NCI-H69 (cell line): ENCODE measurements around the gene CMTM1.

Experiments used
- DNase-seq: peaks from one replicate; lab custom pipeline; 2025; lab: John Stamatoyannopoulos, UW

The CMTM1 gene

DNA sequence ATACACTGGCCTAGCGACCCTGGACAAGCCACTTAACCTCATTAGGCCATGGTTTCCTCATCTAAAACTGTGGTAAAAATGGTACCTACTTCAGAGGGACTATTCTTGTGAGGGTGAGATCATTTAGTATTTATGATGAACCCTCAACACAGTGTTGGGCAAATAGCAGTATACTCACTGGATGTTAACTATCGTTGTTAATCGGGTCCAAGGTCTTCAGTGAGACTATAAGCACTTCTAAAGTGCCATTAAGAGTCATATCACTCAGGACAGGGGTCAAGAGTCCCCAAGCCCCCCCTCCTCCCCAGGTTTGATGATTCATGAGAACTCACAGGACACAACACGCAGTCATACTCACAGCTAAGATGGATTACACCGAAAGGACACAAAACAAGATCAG is 27.3 kb upstream of the CMTM1 start:
- DNase-seq: no peak

DNA sequence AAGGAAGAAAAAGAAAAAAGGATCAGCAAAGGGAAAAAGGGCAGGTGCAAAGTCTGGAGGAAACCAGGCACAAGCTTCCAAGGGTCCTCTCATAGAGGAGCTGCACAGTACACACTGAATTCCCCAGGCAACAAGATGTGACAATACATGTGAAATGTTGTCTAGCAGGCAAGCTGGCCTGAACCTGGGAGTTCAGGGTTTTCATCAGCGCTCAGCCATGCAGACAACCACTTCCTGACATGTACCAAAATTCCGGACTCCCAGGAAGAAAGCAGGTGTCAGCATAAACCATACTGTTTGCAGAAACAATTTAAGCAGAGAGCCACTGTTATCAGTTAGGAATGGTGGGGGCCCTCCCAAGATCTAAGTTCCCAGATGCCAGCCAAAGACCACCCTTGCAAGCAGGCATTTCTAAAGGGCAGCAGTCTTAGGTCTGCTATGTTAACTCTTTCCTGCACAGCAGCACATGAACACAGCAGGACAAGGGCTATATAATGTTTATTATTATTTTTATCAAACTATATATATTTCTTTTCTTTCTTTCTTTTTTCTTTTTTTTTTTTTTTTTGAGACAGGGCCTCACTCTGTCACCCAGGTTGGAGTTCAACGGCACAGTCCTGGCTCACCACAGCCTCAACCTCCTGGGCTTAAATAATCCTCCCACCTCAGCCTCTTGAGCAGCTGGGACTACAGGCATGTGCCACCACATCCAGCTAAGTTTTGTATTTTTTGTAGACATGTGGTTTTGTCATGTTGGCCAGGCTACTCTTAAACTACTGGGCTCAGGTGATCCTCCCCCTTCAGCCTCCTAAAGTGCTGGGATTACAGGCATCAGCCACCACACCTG is 26.4 kb upstream of the CMTM1 start:
- peak; percentile 40 for DNase-seq

DNA sequence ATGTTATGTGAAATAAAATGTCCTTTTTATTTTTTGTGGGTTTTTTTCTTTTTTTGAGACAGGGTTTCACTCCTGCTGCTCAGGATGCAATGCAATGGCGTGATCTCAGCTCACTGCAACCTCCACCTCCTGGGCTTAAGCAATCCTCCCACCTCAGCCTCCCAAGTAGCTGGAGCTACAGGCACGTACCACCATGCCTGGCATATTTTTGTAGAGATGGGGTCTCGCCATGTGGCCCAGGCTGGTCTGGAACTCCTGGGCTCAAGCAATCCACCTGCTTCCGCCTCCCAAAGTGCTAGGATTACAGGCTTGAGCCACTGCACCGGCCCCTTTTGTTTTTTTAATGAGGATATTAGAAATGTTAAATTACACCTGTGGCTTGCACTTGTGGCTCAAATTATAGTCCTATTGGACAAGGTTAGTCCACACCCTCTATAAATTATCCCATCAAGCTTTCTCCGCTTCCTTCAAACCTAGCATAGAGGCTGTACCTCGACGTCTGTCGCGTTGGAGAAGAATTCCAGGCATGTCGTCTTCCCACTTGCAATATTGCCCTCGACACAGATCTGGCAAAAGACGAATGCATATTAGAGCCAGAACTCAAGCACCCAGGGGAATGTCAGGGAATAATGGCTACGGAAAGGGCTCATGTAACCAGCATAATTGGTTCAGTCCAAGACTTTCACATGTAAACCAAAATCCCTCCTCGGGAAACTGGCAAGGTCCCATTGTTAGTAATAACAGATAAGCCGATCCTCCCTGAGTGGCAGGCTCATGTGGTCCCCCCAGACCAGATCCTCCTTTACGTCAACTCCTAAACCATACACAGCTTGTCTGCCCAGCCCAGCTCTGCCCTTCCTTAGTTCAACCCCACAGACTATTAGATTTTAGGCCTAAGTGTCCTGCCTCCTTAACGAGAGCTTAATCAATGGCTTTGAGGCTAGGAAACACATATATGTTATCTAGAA is 24.6 kb upstream of the CMTM1 start:
- peak; percentile 39 for DNase-seq

DNA sequence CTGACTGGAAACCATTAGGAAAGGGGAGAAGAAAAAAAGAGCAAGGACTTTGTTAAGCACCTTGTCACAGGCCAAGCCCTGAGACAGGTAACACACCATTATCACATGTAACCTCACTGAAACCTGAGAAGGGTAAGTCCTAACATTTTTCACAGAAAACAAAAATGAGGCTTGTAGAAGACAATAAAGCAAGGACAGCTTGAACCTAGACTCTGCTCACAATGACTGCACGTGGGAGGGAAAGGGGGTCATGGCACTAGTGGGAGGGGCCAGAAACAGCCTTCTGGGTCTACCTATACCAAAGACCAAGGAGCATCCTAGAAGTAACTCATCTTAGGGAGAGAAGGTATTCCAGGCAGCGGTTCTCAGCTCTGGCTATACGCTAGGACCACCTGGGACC is 23.8 kb upstream of the CMTM1 start:
- DNase-seq: peak; percentile 18

DNA sequence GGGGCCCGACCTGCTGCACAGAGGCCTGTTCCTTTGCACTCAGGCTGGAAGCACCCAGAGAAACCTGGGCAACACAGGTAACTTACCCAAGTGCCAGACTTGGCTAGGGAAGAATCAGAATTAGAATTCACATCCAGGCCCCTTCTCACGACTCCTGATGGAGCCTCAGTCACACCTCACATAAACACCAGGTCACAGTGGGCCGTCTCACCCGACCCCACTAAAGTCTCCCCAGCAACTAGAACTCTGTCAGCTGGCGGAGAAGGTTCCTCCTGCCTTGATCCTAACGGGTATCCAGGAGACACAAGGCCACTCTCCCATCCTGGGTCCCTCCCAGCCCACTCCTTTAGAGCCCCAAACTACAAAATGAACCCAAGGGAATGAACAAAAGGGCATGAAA is 22.7 kb upstream of the CMTM1 start:
- DNase-seq: no peak

DNA sequence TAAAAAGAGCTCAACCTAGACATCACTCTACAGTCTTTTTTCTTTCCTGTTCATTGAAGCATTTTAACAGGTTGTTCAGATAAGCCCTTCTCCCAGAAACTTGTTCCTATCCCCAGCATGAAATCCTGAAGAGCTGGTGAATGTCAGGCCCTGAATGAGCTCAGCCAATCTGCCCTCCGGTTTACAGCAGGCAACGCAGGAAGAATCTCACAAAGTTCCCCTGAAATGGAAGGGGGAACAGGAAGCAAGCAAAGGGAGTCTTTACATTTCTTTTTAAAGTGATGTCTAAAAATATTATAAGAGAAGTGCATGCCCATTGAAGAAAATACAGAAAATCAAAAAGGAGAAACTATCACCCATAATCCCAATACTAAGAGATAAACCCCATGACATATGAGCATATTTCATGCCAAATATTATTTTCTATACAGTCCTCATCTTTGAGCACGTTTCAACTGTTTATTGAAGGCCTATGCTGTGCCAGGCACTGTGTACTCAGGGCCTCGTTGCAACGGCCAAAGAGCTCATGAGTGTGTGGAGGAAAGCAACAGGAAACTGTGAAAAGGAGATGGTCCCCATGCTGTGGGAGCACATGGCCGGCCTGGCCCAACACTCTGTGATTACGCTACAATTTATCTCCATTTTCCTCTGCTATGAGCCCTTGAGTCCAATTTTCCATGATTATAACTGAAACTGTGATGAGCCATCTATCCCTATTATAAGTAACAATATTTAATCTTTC is 22.1 kb upstream of the CMTM1 start:
- DNase-seq: no peak

DNA sequence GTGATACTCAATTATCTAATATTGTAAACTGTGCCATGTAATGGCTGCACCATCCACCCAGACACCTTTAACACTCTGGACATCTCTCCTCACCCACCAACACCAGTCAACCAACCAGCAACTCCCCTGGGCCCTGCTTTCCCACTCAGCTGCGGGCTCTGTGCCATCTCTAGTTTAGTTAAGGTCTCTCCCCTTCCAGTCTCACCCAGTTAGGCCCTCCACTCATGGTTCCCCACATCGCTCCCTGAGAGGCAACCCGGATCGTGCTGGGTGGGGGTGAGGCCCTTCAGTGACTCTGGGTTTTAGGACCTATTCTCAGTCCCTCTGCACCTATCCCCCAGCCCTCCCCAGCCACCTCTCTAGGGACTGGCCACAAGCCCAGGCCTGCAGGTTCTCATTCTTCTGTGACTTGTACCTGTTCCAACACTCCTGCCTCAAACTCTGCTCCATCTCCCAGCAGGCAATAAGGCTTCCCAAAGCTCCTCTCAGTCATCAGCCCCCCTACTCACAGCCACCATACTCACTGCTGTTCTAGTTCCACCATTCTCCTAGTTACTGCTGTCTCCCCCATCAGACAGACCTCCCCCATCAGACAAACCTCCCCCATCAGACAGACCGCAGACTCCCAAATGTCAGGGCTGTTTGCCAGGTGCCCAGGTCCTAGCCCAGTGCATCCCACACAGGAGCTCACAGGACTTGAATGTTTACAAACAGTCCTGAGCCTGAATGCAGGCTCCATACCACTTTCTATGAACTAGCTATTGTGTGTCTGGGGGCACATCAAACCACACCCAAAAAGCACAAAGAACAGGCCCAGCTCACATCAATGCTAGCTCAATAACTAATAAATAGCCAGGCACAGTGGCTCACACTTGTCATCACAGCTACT is 18.9 kb upstream of the CMTM1 start:
- DNase-seq: peak; percentile 16

DNA sequence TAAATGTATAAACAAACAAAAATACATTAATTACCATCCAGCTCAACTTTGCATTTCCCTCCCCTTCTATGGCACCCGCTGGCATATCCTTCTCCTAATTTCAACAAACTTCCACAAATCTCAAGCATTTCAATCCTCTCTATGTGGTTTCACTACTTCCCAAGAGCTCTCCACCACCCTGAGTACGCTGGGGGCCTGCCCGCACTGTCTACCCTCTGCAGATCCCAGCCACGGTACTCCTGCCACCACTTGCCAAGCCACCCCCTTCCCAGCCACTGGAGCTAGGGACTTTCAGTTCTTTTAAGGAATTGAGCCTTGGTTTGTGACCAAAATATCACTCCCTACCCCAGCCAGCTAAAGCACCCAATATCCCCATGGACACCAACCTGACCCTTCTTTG is 18.2 kb upstream of the CMTM1 start:
- DNase-seq: no peak

DNA sequence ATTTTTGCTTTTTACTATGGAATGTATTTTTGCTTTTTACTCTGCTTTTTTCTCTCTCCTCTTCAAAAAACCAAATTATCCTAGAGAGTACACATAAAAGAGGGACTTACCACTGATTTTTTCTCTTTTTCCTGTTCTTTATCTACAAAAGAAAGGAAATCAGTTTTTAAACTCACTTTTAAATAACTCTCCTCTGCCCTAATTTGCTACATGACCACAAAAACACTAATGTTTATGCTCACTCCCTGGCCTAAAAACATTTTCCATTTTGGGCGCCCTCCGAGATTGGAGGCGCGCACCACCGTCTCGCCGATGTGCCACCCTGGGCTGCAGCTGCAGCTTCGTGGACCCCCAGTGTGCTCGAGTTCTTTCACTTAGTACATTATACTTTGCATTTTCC is 17.4 kb upstream of the CMTM1 start:
- DNase-seq: no peak

DNA sequence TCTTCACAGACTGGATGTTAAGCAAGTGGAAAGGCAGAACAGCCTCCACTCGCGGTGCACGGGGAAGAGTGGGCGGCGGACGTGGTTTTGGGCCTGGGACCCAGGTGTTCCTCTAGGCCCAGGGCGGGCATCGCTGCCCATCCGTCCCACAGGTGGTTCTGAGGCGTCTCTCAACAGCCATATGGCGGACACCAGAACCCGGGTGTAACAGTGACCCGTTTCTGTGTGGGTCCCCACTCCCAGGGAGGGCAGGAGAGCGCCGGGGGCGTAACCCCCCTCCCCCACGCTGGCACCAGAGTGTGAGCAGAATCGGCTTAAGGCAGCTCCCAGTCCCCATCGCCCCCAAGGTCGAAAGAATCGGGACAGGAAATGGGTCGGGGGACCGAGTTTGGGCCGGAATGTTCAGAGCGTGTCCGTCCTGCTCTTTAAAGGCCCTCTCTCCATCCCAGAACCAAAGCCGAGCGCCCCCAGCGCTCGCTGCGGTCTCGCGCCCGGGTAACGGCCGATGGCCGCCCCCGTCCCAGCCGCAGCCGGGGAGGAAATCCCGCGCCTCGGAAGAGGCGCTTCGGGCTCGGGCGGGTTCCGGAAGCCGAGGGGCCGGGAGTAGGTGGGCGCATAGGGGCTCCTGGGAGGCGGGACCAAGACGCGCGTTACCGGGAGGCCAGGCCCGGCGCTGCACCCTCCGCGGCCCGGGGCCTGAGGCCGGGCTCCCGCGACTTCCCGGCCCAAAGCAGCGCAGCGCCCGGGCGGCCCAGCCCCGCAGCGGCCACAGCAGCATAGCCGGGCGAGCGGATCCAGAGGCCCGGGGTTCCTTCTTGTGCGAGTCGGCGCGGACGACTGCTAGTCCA is 16.7 kb upstream of the CMTM1 start, which contains the start of gene TK2:
TSS of gene TK2 (minus strand) at position 839 of the 848 bp plus-strand sequence. CDS start at position 778, 61 bp downstream.
- DNase-seq: peak; percentile 68

DNA sequence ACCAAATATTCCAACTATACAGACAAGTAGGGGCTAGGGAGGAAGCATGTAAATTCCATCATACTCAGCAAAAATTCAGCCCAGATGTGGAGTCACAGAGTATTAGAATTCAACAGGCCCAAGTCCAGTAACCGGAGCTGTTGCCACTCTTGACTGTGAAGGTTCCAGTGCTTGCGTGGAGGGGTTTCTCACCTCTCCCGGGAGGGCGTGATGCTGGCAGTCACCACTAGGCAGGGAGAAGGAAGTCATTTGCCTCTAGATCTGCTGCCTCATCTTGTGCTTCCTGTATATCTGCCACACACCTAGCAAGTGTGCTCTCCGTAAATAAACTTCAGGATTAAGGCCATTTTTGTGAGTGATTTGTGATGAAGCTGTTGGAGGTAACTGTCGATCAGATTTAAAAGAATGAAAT is 14.9 kb upstream of the CMTM1 start:
- DNase-seq: peak; percentile 67

DNA sequence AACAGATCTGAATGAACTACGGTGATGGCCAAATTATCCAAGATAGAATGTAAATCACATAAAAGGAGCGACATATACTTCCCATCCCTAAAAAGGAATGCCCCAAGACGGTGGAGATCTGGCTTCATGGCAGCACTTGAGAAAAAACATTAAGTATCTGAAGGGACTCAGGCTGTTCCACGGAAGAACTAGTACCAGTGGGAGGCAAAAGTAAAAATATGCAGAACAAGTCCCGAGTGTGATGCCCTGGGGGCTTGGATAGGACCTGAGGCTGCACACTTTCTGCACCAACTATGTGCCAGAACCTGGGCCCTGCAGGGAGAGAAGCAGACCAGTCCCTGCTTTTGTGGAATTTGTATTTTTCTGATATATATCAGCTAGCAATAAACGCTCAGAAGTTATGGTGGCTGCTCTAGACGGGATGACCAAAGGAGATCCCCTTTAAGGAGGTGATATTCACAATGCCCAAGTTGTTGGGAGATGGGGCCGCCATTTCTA is 14.4 kb upstream of the CMTM1 start:
- peak; percentile 44 for DNase-seq

DNA sequence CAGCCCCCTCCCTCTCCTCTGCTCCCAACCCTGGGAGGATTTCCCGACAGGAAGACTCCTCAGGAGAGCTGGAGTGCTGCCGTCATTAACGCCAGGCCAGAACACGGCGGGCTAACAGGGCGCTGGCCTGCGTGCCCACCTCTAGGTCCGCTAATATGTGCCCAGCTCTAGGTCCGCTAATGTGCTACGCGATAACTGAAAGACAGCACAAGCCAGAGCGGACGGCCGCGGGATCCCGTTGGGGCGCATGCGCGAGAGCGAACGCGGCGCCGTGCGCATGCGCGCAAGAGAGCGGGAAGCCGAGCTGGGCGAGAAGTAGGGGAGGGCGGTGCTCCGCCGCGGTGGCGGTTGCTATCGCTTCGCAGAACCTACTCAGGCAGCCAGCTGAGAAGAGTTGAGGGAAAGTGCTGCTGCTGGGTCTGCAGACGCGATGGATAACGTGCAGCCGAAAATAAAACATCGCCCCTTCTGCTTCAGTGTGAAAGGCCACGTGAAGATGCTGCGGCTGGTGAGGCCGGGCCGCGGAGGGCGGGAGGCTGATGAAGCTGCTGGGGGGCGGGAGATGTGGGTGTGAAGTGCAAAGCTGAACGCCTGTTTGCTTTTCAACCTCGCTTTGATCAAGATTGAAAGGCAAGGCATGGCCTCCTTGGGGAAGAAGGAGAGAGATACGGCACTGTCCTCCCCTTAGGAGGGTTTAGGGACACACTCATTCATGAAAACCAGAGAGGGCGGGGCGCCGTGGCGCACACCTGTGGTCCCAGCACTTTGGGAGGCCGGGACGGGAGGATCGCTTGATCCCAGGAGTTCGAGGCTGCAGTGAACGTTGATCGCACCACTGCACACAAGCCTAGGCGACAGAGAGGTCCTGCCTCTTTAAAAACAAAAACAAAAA is 13.7 kb upstream of the CMTM1 start, which contains the start of gene CKLF:
TSS of gene CKLF (plus strand) at position 291 of the 892 bp plus-strand sequence. CDS start at position 431, 140 bp downstream.
- peak; percentile 84 for DNase-seq

DNA sequence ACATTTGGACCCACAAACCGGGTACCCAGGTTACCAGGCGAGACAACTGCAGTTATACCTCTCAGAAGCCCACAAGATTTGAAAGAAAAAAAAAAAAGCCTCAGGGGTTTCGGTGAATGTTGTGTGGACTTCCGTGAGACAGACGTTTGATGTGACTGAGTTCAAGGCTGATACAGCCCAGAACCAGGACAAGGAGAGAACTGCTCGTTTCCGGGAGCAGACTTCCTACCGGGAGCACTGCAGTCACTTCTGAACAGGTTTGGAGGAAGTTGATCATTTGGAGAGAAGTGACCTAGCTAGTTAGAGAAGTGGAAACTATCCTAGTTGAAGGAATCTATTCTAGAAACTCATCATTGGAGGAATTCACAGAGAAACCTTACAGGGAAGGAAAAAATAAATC is 13.0 kb upstream of the CMTM1 start:
- no peak for DNase-seq

DNA sequence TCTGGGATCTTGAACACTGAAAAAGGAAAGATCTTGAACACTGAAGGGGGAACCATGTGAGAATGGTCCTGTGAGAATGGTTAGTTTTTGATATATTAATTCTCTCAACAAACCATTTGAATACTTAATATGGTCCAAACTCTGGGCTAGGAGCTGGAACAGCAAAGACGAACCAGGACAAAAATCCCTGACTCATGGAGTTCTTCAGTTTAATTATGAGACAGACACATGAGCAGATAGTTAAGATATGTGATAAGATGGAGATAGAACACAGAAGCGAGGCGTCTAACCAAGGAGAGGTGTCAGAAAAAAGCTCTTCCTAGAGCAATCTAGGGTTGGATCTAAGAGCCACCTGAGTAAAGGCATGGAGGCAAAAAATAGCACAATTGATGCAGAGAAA is 12.2 kb upstream of the CMTM1 start:
- DNase-seq: no peak

DNA sequence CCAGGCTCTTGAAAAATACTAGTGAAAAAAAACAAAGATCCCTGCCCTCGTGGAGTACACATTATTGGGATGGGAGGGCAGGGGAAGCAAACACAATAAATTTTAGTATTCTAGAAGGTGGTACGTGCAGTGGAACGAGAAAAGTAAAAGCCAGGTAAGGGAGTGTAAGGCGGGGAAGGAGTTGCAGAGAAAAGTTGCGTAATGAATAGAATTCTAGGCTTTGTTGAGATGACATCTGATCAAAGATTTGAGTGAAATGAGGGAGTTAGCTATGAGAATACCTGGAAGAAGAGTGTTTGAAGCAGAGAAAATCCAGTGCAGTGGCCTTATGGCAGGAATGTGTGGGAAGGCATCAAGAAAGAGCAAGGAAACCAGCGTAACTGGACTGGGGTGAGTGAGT is 11.7 kb upstream of the CMTM1 start:
- no peak for DNase-seq

DNA sequence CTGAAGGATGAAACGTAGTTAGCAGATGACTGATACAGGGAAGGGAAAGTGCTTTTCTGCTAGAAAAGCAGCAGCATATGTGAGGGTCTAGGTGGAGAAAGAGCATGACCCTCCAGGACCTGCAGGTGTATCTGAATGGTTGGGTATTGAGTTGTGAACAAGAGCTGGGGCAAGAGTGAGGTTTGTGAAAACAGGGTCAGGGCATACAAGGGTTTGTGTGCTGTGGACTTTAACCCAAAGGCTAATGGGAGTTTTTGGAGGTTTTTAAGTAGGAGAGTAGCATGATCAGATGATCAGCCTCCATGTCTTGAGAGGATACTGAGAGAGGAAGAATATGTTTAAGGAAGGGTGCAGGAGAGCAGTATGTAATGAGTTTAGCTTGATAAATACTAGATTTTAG is 6.1 kb upstream of the CMTM1 start:
- DNase-seq: no peak

DNA sequence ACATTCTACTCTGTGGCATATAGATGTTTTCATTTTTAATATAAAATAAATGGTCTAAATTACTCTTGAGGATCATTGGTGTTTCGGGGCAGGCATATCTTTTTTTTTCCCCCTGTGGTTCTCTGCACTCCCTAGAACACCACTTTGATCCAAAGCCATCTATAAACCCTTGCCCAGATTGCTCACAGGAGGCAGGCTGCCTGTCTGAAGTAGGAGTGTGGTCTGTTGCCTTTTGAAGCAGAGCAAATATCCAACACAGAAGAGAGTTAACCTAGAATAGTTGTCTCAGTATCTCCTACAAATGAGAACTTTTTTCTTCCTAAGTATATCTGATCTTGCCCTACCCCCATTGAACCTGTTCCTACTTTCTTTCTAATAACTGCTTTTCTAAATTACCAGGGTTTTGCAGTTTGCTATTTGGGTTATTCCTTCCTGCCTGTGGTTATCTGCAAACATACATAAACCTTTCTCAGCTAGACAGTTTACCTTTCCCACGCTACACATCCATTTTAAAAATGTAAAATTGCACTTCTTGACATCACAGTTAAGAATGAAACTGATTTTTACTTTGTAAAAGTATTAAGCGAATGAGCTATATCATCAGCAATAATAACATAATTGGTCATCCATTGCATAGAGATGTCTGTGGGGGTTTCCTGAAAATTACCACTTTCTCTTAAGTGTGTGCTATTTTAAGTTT is 4.7 kb upstream of the CMTM1 start:
- DNase-seq: no peak
